Measurements from ENCODE around the gene MEIOSIN.
"Not testable (repeated sequence)": the region's sequence is repeated elsewhere in the genome, so short reads cannot be mapped to it uniquely, and the experiment has no call there.

MEIOSIN gene

GRCh38 chr19:45717983-45718650 lies 15.1 kb upstream of the MEIOSIN start:
- in situ Hi-C loops (cut with MboI; ENCODE audit: low sequenced_read_pairs), result no loop called here

- in situ Hi-C loops (cut with MboI; ENCODE audit: low sequenced_read_pairs), result not testable (repeated sequence)
Observed at GRCh38 chr19:45720065-45720464, 13.2 kb upstream of the MEIOSIN start.

GRCh38 chr19:45728683-45729082 lies 4.6 kb upstream of the MEIOSIN start:
- in situ Hi-C loops (cut with MboI; ENCODE audit: low sequenced_read_pairs), result not testable (repeated sequence)

DNA sequence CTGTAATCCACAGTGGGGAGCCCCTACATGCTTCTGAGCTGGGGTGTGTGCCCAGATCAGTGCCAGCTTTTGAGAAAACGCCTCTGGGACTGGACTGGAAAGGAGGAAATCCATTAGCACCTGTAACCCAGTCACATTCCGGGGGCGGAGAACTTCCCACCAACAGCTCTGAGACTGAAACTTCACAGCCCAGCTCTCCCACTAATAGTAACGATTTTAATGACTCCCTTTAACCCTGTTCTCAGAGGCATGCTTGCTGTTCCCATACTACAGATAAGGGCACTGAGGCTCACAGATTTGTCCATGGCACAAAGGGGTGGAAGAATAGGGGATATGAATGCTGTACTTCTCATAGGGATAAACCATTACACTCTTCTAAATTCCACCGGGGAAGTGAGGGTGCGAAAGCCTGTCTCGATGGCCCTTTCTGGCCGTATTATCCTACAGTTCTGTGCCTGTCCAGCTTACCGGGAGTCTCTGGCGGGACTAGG lies 3.4 kb upstream of the MEIOSIN start:
- in situ Hi-C loops (cut with MboI; ENCODE audit: low sequenced_read_pairs), result no loop called here

DNA sequence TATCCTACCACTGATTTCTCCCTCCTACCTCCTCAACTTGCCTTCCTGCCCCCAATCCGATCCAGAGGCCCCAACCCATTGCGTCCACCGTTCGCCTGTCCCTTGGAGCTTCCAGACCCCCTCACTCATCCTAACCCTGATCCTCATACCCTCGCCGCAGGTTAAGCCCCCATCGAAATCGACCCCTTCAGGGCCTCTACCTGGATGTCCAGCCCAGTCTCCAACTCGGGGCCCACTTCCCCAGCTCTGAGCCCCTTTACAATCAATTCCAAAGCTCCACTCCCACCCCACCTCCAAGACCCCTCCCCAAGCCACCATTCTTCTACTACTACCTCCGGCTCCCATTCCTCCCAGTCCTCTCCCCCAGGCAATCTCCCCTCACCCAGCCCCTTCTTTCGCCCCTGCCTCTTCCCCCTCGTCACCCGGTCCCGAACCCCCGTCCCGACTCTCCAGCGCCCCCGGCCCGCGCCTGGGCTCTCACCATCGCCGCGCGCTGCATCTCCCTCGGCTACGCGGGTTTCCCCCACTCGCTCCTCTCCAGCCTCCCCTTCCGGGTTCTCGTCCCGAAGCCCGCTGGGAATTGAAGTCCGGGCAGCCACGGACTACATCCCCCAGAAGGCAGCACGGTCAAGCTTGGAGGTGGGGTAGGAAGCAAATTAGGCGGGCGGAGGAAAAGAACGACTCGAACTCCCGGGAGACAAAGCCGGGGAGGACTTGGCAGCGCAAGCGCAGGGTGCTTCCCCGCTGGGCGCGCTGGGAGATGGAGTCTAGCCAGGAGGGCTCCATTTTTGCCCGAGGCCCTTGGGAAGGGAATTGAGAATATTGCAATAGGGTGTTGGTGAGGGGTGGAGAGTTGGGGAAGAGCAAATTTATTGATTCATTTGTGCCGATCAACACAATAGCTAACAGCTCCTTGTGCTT lies 2.6 kb upstream of the MEIOSIN start, which contains the start of gene FBXO46:
TSS of gene FBXO46 (minus strand) at position 529 of the 921 bp plus-strand sequence. CDS start 17,401 bp downstream, outside the sequence.
- in situ Hi-C loops (cut with MboI; ENCODE audit: low sequenced_read_pairs), result no loop called here

- in situ Hi-C loops (cut with MboI; ENCODE audit: low sequenced_read_pairs), result no loop called here
Observed at GRCh38 chr19:45739498-45740439, 6.5 kb downstream of the MEIOSIN start.

DNA sequence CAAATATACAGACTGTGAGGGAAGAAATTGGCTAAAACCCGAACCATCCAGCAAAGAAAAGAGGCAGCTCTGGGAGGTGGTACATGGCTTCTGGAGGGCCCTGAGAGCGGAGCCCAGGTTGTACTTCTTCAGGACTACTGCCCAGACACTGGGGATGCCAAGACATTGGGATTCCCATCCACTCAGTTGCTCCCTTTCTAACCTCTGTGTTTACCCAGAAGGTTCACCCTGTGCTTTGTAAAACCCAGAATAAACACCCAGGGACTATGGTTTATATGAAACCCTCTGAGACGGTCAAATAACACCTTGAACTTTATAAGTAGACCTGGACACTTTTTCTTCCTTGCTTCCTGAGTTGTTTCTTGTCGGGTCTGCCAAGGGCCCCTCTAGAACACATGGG lies 9.7 kb downstream of the MEIOSIN start:
- in situ Hi-C loops (cut with MboI; ENCODE audit: low sequenced_read_pairs), result no loop called here

DNA sequence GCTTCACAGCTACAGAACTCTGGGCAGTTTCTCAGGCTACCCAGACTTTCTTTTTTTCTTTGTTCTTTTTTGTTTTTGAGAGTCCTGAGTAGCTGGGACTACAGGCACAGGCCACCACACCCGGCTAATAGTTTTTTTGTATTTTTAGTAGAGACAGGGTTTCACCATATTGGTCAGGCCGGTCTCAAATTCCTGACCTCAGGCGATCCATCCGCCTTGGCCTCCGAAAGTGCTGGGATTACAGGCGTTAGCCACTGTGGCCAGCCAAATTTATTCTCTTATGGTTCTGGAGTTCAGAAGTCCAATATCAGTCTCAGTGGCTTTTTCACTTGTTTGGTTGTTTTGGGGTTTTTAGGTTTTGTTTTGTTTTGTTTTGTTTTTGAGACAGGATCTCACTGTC lies 12.4 kb downstream of the MEIOSIN start:
- in situ Hi-C loops (cut with MboI; ENCODE audit: low sequenced_read_pairs), result no loop called here

DNA sequence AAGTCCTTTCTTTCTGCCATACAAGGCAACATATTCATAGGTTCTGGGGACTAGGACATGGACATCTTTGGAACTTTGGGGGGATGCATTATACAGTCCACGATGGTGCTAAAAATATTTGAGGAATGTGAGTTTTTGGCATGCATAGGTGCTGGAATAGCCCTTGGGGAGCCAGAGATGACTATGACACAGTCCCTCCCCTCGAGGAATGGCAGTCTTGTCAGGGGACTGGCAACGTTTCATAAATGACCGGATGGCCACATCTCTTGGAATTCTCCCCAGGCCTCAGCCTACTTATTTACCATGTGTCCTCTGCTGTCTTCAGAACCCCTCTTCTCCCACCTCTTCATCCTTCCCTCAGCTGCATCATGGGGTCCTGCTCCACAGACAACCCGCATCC lies 13.6 kb downstream of the MEIOSIN start:
- in situ Hi-C loops (cut with MboI; ENCODE audit: low sequenced_read_pairs), result no loop called here

- in situ Hi-C loops (cut with MboI; ENCODE audit: low sequenced_read_pairs), result no loop called here
Observed at GRCh38 chr19:45747513-45747912, 14.3 kb downstream of the MEIOSIN start.

- in situ Hi-C loops (cut with MboI; ENCODE audit: low sequenced_read_pairs), result not testable (repeated sequence)
Observed at GRCh38 chr19:45751483-45751882, 18.2 kb downstream of the MEIOSIN start.

- in situ Hi-C loops (cut with MboI; ENCODE audit: low sequenced_read_pairs), result no loop called here
Observed at GRCh38 chr19:45752639-45753038, 19.4 kb downstream of the MEIOSIN start.

DNA sequence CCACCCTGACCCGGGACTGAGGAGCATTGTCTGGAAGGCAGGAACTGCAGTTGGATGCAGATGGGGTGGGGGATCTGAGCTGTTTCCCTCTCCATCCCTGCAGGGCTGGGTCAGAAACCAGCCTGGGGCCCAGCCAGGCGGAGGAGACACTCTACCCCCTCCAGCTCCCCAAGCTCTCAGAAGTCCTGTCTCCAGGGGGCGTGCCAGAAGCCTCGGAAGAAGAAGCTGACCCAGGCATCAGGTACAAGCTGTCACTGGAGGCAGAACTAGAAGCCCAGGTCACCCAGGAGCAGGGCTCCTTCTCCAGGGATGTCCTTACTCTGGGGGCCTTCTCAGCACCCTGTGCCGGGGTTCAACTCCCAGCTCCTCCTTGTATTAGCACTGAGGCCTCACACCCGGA lies 20.3 kb downstream of the MEIOSIN start:
- in situ Hi-C loops (cut with MboI; ENCODE audit: low sequenced_read_pairs), result no loop called here

DNA sequence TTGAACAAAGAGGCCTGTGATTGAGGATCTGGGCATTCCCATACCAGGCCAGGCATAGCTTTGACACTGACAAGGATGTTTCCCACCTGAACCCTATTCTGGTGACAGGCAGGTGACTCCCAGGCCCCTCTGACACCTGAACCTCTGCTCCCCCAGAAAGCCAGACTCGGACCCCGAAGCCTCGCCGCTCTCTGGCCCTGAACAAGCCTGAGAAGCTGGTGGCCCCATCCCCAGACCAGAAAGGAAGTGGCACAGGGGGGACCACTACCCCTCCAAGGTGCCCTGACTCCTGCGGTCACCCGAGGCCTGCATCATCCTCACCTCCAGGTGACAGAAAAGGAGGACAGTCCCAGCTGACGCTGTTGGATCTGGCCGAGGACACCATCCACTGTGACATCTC lies 21.1 kb downstream of the MEIOSIN start:
- in situ Hi-C loops (cut with MboI; ENCODE audit: low sequenced_read_pairs), result no loop called here

DNA sequence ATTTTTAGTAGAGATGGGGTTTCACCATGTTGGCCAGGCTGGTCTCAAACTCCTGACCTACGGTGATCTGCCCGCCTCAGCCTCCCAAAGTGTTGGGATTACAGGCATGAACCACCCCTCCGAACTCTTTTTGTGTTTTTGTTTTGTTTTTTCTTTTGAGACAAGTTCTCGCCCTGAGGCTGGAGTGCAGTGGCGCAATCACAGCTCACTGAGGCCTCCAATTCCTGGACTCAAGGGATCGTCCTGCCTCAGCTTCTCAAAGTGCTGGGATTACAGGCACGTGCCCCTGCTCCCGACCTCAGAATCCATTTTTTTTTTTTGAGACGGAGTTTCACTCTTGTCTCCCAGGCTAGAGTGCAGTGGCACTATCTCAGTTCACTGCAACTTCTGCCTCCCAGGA lies 24.5 kb downstream of the MEIOSIN start:
- in situ Hi-C loops (cut with MboI; ENCODE audit: low sequenced_read_pairs), result no loop called here

- in situ Hi-C loops (cut with MboI; ENCODE audit: low sequenced_read_pairs), result no loop called here
Observed at GRCh38 chr19:45758921-45759320, 25.7 kb downstream of the MEIOSIN start.

- in situ Hi-C loops (cut with MboI; ENCODE audit: low sequenced_read_pairs), result no loop called here
Observed at GRCh38 chr19:45761714-45762113, 28.5 kb downstream of the MEIOSIN start.

GRCh38 chr19:45762870-45763631 lies 29.8 kb downstream of the MEIOSIN start:
- in situ Hi-C loops (cut with MboI; ENCODE audit: low sequenced_read_pairs), result no loop called here

- in situ Hi-C loops (cut with MboI; ENCODE audit: low sequenced_read_pairs), result no loop called here
Observed at GRCh38 chr19:45763691-45764294, 30.6 kb downstream of the MEIOSIN start.

DNA sequence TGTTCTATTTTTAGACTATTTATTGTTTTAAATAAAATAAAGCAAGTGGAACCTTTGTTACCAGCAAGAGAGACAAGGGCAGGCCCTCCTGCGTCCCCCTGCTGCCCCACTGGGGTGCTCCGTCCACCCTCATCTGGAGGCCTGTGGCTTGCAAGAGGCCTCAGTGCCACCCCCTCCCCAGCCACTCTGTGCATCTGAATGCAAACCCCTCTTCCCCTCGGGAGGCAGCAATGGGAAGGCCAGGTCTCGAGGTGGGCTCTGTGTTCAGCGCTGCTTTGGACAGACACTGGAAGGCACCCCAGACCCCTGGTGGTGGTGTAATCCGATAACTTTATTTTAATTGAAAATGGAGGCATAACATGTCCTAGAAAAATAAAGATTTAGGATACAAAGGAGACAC lies 31.2 kb downstream of the MEIOSIN start:
- in situ Hi-C loops (cut with MboI; ENCODE audit: low sequenced_read_pairs), result no loop called here

Data from HL-60/S4 (cell line).